OCI-LY7 (cell line): Measurements from ENCODE around the gene LAIR2. TPM values are rescaled to one million over a fixed set of nuclear protein-coding genes. Genes with fewer than 3 reads are reported as not detected.
"Not testable (repeated sequence)": the region's sequence is repeated elsewhere in the genome, so short reads cannot be mapped to it uniquely, and the experiment has no call there.

Source experiments
- BruUV-seq: library from RNA; stranded (reverse); fragments of 400-500 nt; replicated peaks from 2 replicates; lab custom pipeline; 2021; lab: Mats Ljungman, UMichigan
- CTCF ChIA-PET: fragments of 300-600 bp; sonication (Branson Sonifier 250); formaldehyde crosslinking; loops from one replicate; lab custom pipeline; 2022; ENCODE audit warnings: antibody characterized with exemption; ENCODE audit not compliant: unreplicated experiment; lab: Charles Lee
- POLR2A ChIA-PET: fragments of 300-600 bp; sonication (Branson Sonifier 250); formaldehyde crosslinking; loops from one replicate; lab custom pipeline; 2022; ENCODE audit warnings: antibody characterized with exemption; lab: Charles Lee
- DNase-seq: peaks from one replicate; pipeline ENCODE4 v3.0.0-alpha.2; 2015; ENCODE audit warnings: low spot score
- H2AFZ ChIP-seq: fragments of 200-600 bp; sonication (generic), shearing (Covaris generic); 2 replicates; pipeline ENCODE4 v1.6.1; 2014; ENCODE audit warnings: mild to moderate bottlenecking, antibody characterized with exemption, low read length, moderate library complexity
- H3K27ac ChIP-seq: fragments of 200-600 bp; sonication (generic); 2 replicates; pipeline ENCODE4 v1.5.1; 2014; ENCODE audit warnings: mixed run types, low read depth, mild to moderate bottlenecking, moderate library complexity, low read length, inconsistent platforms; ENCODE audit not compliant: poor library complexity, severe bottlenecking
- H3K36me3 ChIP-seq: fragments of 200-600 bp; sonication (generic); 2 replicates; pipeline ENCODE4 v1.6.1; 2014; ENCODE audit warnings: mild to moderate bottlenecking, antibody characterized with exemption, low read length, moderate library complexity, mixed read lengths; ENCODE audit not compliant: insufficient read depth
- H3K4me1 ChIP-seq: fragments of 200-600 bp; sonication (generic); 2 replicates; pipeline ENCODE4 v1.5.1; 2014; ENCODE audit warnings: mild to moderate bottlenecking, low read length; ENCODE audit not compliant: insufficient read depth, poor library complexity, severe bottlenecking
- H3K4me2 ChIP-seq: fragments of 200-600 bp; sonication (generic); 2 replicates; pipeline ENCODE4 v1.6.1; 2014; ENCODE audit warnings: mild to moderate bottlenecking, low read length
- H3K4me3 ChIP-seq: fragments of 200-600 bp; sonication (generic); 2 replicates; pipeline ENCODE4 v1.5.1; 2014; ENCODE audit warnings: mild to moderate bottlenecking, low read depth, low read length; ENCODE audit not compliant: poor library complexity, severe bottlenecking
- H3K79me2 ChIP-seq: fragments of 200-600 bp; sonication (generic); 2 replicates; pipeline ENCODE4 v1.6.1; 2016; ENCODE audit warnings: low read depth, mild to moderate bottlenecking, low read length, moderate library complexity, mixed read lengths; ENCODE audit not compliant: insufficient read depth
- H3K9me2 ChIP-seq: fragments of 200-600 bp; sonication (generic); 2 replicates; pipeline ENCODE4 v1.6.1; 2016; ENCODE audit warnings: mild to moderate bottlenecking, low read length, mixed read lengths; ENCODE audit not compliant: insufficient read depth
- H3K9me3 ChIP-seq: fragments of 200-600 bp; sonication (generic); 2 replicates; pipeline ENCODE4 v1.6.1; 2014; ENCODE audit warnings: mild to moderate bottlenecking, mixed run types, low read length, mixed read lengths
- H4K20me1 ChIP-seq: fragments of 200-600 bp; sonication (generic); 2 replicates; pipeline ENCODE4 v1.6.1; 2014; ENCODE audit warnings: mild to moderate bottlenecking, antibody characterized with exemption, low read length, moderate library complexity, mixed read lengths; ENCODE audit not compliant: insufficient read depth
- EZH2phosphoT487 ChIP-seq: fragments of 200-600 bp; sonication (generic); IDR thresholded peaks from 2 replicates; pipeline ENCODE4 v1.6.1; 2018; ENCODE audit warnings: low read depth, borderline replicate concordance, mild to moderate bottlenecking, mixed run types, antibody characterized with exemption, low read length, moderate library complexity, mixed read lengths
- intact Hi-C: fragments of 100-400 bp; cut with micrococcal nuclease; formaldehyde crosslinking; loops from one replicate; pipeline ENCODE4 v1.10.0; 2022; ENCODE audit not compliant: unreplicated experiment
- total RNA-seq, 2 experiments: library from RNA; depleted of rRNA in 1 of 2; stranded (reverse); fragments of >200 nt in 1 of 2; shearing (Covaris generic) in 1 of 2; gene quantifications; 2 replicates each; pipeline ENCODE4 v1.2.3, GENCODE V29; 2014 to 2022
- TF ChIP-seq, protein P1 (sequence below): fragments of 200-600 bp; sonication (generic); conservative IDR thresholded peaks from 2 replicates; pipeline ENCODE4 v1.5.1; 2014; ENCODE audit warnings: mild to moderate bottlenecking, antibody characterized with exemption, low read length, moderate library complexity, mixed read lengths

Gene LAIR2
- total RNA-seq, 2 experiments from 2014 or later = not detected

- ChIA-PET CTCF (no interaction called here), POLR2A (interaction anchor here (0.7 kb wide), 1 partner anchor 442 kb away, joined by 3 read pairs; no protein-coding TSS in a partner anchor)
- Histone ChIP-seq H3K79me2 (no peaks in the 10 kb centered on the region), H4K20me1 (no peaks in the 10 kb centered on the region), H3K9me2 (no peaks in the 10 kb centered on the region), H3K9me3 (no peaks in the 10 kb centered on the region), H3K36me3 (no peaks in the 10 kb centered on the region), H3K4me1 (no peaks in the 10 kb centered on the region), H2AFZ (no peak overlapping the region), H3K27ac (no peak overlapping the region), H3K4me3 (no peak overlapping the region), H3K4me2 (no peak overlapping the region)
- intact Hi-C loops = no loop called here
- BruUV-seq = no TSS peak
- TF ChIP-seq, protein P1, sequence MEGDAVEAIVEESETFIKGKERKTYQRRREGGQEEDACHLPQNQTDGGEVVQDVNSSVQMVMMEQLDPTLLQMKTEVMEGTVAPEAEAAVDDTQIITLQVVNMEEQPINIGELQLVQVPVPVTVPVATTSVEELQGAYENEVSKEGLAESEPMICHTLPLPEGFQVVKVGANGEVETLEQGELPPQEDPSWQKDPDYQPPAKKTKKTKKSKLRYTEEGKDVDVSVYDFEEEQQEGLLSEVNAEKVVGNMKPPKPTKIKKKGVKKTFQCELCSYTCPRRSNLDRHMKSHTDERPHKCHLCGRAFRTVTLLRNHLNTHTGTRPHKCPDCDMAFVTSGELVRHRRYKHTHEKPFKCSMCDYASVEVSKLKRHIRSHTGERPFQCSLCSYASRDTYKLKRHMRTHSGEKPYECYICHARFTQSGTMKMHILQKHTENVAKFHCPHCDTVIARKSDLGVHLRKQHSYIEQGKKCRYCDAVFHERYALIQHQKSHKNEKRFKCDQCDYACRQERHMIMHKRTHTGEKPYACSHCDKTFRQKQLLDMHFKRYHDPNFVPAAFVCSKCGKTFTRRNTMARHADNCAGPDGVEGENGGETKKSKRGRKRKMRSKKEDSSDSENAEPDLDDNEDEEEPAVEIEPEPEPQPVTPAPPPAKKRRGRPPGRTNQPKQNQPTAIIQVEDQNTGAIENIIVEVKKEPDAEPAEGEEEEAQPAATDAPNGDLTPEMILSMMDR = no peak
- no peak for TF ChIP-seq EZH2phosphoT487
- no peak for DNase-seq
These were observed 12.9 kb upstream of the LAIR2 start for GRCh38 chr19:54489766-54490165.

- Histone ChIP-seq H3K4me2 (no peak overlapping the region), H3K4me3 (no peak overlapping the region), H3K79me2 (no peaks in the 10 kb centered on the region), H3K9me2 (no peaks in the 10 kb centered on the region), H3K4me1 (no peaks in the 10 kb centered on the region), H2AFZ (no peak overlapping the region), H3K27ac (no peak overlapping the region), H3K9me3 (no peaks in the 10 kb centered on the region), H4K20me1 (no peaks in the 10 kb centered on the region), H3K36me3 (no peaks in the 10 kb centered on the region)
- DNase-seq = no peak
- no peak for TF ChIP-seq EZH2phosphoT487
- TF ChIP-seq, protein P1 = no peak
- POLR2A ChIA-PET = no interaction called here
- BruUV-seq = no TSS peak
- CTCF ChIA-PET = no interaction called here
- intact Hi-C loops = no loop called here
These were observed 10.1 kb upstream of the LAIR2 start for GRCh38 chr19:54492568-54492967.

DNA sequence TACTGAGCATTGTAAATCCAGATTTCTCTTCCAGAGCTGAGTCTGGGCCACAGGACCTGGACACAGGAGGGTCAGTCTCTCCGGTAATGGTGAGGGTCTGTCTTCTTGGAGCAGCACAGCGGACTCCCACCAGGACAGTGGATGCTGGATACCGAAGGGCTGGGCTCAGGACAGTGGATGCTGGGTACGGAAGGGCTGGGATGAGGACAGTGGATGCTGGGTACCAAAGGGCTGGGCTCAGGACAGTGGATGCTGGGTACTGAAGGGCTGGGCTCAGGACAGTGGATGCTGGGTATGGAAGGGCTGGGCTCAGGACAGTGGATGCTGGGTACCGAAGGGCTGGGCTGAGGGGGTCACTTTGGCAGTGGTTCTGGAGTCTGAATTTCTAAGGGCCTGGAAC is 9.6 kb upstream of the LAIR2 start:
- CTCF ChIA-PET, BruUV-seq, H3K27ac ChIP-seq, H3K9me2 ChIP-seq, H2AFZ ChIP-seq, intact Hi-C loops, H3K4me1 ChIP-seq, DNase-seq, H4K20me1 ChIP-seq, H3K79me2 ChIP-seq, H3K4me3 ChIP-seq, H3K36me3 ChIP-seq, H3K9me3 ChIP-seq, H3K4me2 ChIP-seq, POLR2A ChIA-PET: not testable (repeated sequence)
